Keratinocyte (primary cell): ENCODE data around the gene NEK2.

ENCODE experiments used
- CTCF ChIP-seq, 3 experiments: IDR thresholded peaks in 1 of 3; conservative IDR thresholded peaks in 1 of 3; optimal IDR thresholded peaks in 1 of 3; 2 replicates in 2 of 3; 3 replicates in 1 of 3; pipeline versions ENCODE3 to v1.5.1; 2011; ENCODE audit warnings: low read length in 3 of 3, mild to moderate bottlenecking in 3 of 3, moderate library complexity in 2 of 3, control low read depth in 1 of 3, inconsistent platforms in 1 of 3; ENCODE audit not compliant: insufficient read depth in 2 of 3; ENCODE audit errors: extremely low read depth in 1 of 3
- EZH2 ChIP-seq: IDR thresholded peaks from one replicate; pipeline ENCODE4 v1.6.1; 2012; ENCODE audit warnings: inconsistent platforms, mild to moderate bottlenecking, low read length, moderate library complexity

- TF ChIP-seq CTCF (optimal IDR thresholded peaks at IDR 0.05 in 1 of 3, IDR thresholded peaks at IDR 0.05 in 1 of 3, conservative IDR thresholded peaks at IDR 0.05 in 1 of 3; ENCODE audit: extremely low read depth in 1 of 3, insufficient read depth in 2 of 3, low read length in 3 of 3), result no peak
- TF ChIP-seq EZH2, result no peak
These were observed 41.0 kb downstream of the NEK2 start for GRCh38 chr1:211634461-211634860.
